Measurements from ENCODE around the gene MYL6.
A peak's percentile ranks its signal among the peaks of the same experiment; 100 is the strongest.

MYL6 gene

GRCh38 chr12:56146492-56147460 lies 11.4 kb upstream of the MYL6 start:
- TF ChIP-seq ZFX (IDR thresholded peaks at IDR 0.05) = no peak
- no peak for TF ChIP-seq CTCF (conservative IDR thresholded peaks at IDR 0.05)
- no peak overlapping the region for H3K27ac ChIP-seq

- H3K27ac ChIP-seq = no peak overlapping the region
- no peak for TF ChIP-seq ZFX (IDR thresholded peaks at IDR 0.05)
- no peak for TF ChIP-seq CTCF (conservative IDR thresholded peaks at IDR 0.05)
Observed at GRCh38 chr12:56150563-56150962, 7.6 kb upstream of the MYL6 start.

GRCh38 chr12:56151672-56152131 lies 6.5 kb upstream of the MYL6 start:
- peak overlapping the region; percentile 79 for H3K27ac ChIP-seq
- no peak; the same call in 1 of the 2 replicates for TF ChIP-seq CTCF (conservative IDR thresholded peaks at IDR 0.05)
- TF ChIP-seq ZFX (IDR thresholded peaks at IDR 0.05) = no peak

- peak within 1 kb of the TSS; percentile 79 for H3K27ac ChIP-seq
- no peak for TF ChIP-seq CTCF (conservative IDR thresholded peaks at IDR 0.05)
Observed at GRCh38 chr12:56152132-56152755, 5.9 kb upstream of the MYL6 start, which contains the start of gene MYL6B. Gene MYL6B (plus strand): TSS chr12:56152587. CDS start chr12:56153919, 1,332 bp downstream.

GRCh38 chr12:56152756-56153677 lies 5.1 kb upstream of the MYL6 start:
- peak overlapping the region; percentile 79 for H3K27ac ChIP-seq

GRCh38 chr12:56153678-56154065 lies 4.5 kb upstream of the MYL6 start:
- no peak for TF ChIP-seq ZFX (IDR thresholded peaks at IDR 0.05)
- TF ChIP-seq CTCF (conservative IDR thresholded peaks at IDR 0.05) = no peak
- H3K27ac ChIP-seq = no peak overlapping the region

More at GRCh38 chr12:56152756-56153677, 5.1 kb upstream of the MYL6 start:
- TF ChIP-seq CTCF (conservative IDR thresholded peaks at IDR 0.05) = no peak
- no peak for TF ChIP-seq ZFX (IDR thresholded peaks at IDR 0.05)
